Measurements from ENCODE around the gene GCG. TPM values are rescaled to one million over a fixed set of nuclear protein-coding genes. Genes with fewer than 3 reads are reported as not detected.

GCG gene
- total RNA-seq, 4 donors from 2014 or later, result not detected

- no peak overlapping the region for H3K27ac ChIP-seq (replicated peaks in 1 of 4)
- intact Hi-C loops (cut with DNase I), result loop anchor here (10.0 kb wide), 1 partner anchor 540 kb away; no protein-coding TSS in a partner anchor
- H3K27me3 ChIP-seq, result no peaks in the 10 kb centered on the region
- H3K4me3 ChIP-seq, result no peak overlapping the region
- no peak for DNase-seq (ENCODE audit: extremely low spot score)
- 78% methylated on average over 2 of the region's 2 CpGs for WGBS
- no peaks in the 10 kb centered on the region for H3K9me3 ChIP-seq
- H3K4me1 ChIP-seq, result peaks cover 0 to 6% (median 2%) of the 10 kb centered on the region in 4 donors
- H3K36me3 ChIP-seq, result no peaks in the 10 kb centered on the region
- TF ChIP-seq POLR2AphosphoS5 (IDR thresholded peaks at IDR 0.05), result no peak
- no peak for TF ChIP-seq POLR2A (IDR thresholded peaks at IDR 0.05; ENCODE audit: low read depth)
- TF ChIP-seq, protein P1, sequence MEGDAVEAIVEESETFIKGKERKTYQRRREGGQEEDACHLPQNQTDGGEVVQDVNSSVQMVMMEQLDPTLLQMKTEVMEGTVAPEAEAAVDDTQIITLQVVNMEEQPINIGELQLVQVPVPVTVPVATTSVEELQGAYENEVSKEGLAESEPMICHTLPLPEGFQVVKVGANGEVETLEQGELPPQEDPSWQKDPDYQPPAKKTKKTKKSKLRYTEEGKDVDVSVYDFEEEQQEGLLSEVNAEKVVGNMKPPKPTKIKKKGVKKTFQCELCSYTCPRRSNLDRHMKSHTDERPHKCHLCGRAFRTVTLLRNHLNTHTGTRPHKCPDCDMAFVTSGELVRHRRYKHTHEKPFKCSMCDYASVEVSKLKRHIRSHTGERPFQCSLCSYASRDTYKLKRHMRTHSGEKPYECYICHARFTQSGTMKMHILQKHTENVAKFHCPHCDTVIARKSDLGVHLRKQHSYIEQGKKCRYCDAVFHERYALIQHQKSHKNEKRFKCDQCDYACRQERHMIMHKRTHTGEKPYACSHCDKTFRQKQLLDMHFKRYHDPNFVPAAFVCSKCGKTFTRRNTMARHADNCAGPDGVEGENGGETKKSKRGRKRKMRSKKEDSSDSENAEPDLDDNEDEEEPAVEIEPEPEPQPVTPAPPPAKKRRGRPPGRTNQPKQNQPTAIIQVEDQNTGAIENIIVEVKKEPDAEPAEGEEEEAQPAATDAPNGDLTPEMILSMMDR (IDR thresholded peaks at IDR 0.05), result no peak
- TF ChIP-seq EP300 (IDR thresholded peaks at IDR 0.05), result no peak
These were observed 26.9 kb downstream of the GCG start for GRCh38 chr2:162125138-162125537.

GRCh38 chr2:162123806-162124758 lies 28.0 kb downstream of the GCG start:
- 35% methylated on average over 8 of the region's 9 CpGs for WGBS
- DNase-seq (ENCODE audit: extremely low spot score), result no peak
- Histone ChIP-seq H3K36me3 (no peaks in the 10 kb centered on the region), H3K9me3 (no peaks in the 10 kb centered on the region), H3K27me3 (no peaks in the 10 kb centered on the region), H3K4me3 (no peak overlapping the region), H3K27ac (replicated peaks in 1 of 4) (no peak overlapping the region), H3K4me1 (peaks cover 0 to 6% (median 2%) of the 10 kb centered on the region in 4 donors)
- TF ChIP-seq, protein P1 (IDR thresholded peaks at IDR 0.05), result peak; percentile 68 to 81 (median 75)
- no peak for TF ChIP-seq POLR2AphosphoS5 (IDR thresholded peaks at IDR 0.05)
- intact Hi-C loops (cut with DNase I), result loop anchor here (5.0 to 10.0 kb wide), 2 partner anchors 117 to 539 kb away; no protein-coding TSS in a partner anchor

DNA sequence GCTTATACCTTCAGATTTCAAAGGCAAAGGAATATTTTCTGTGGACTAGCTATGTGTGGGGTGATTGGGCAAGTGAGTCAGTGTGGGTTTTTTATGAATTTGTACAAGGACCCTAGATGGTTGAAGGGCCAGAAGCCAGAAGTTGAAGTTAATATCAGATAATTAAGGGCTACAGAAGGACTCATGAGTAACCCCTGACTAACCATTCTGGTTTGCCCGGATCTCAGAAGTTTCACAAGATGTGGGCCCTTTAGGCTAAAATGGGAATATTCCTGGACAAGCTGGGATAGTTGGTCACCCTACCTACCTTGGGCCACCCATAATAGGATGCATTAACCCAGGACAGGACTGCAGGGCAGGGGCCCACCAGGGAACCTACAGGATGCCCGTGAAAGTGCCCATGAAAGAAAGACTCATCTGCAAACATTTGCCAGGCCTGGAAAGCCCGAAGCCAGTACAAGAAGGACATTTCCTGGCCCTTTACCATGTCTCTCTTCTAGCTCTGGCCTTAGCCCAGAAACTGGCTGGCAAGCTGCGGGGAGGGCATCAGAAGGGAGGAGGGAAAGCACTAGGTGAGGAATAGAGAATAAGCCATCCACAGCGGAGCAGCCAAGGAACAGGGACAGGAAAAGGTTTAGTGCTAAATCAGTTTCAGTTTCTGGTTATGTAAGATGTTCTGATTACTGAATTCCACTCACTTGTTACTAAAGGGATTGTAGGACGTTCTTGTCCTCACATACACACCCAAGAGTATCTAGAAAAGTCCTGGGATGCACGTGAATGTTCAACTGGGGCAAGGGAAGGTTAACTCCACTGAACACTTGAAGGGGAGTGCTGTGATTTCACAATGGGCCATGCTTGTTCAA lies 33.6 kb downstream of the GCG start:
- peaks cover 0 to 19% (median 10%) of the 10 kb centered on the region in 4 donors for H3K4me1 ChIP-seq
- WGBS, result 43% methylated on average over 5 of the region's 7 CpGs
- intact Hi-C loops (cut with DNase I), result no loop called here
- H3K27me3 ChIP-seq, result no peaks in the 10 kb centered on the region
- H3K4me3 ChIP-seq, result no peak overlapping the region
- no peaks in the 10 kb centered on the region for H3K36me3 ChIP-seq
- TF ChIP-seq, protein P1 (IDR thresholded peaks at IDR 0.05), result no peak
- TF ChIP-seq POLR2AphosphoS5 (IDR thresholded peaks at IDR 0.05), result no peak
- TF ChIP-seq POLR2A (IDR thresholded peaks at IDR 0.05; ENCODE audit: low read depth), result no peak
- TF ChIP-seq EP300 (IDR thresholded peaks at IDR 0.05), result no peak
- H3K9me3 ChIP-seq, result no peaks in the 10 kb centered on the region
- no peak for DNase-seq (ENCODE audit: extremely low spot score)
- no peak overlapping the region for H3K27ac ChIP-seq (replicated peaks in 1 of 4)

GRCh38 chr2:162116352-162116751 lies 35.7 kb downstream of the GCG start:
- no peak overlapping the region for H3K4me3 ChIP-seq
- intact Hi-C loops (cut with DNase I), result no loop called here
- H3K27me3 ChIP-seq, result no peaks in the 10 kb centered on the region
- H3K27ac ChIP-seq (replicated peaks in 1 of 4), result no peak overlapping the region
- no peaks in the 10 kb centered on the region for H3K36me3 ChIP-seq
- TF ChIP-seq POLR2AphosphoS5 (IDR thresholded peaks at IDR 0.05) (no peak), EP300 (IDR thresholded peaks at IDR 0.05) (no peak), POLR2A (IDR thresholded peaks at IDR 0.05; ENCODE audit: low read depth) (no peak)
- TF ChIP-seq, protein P1 (IDR thresholded peaks at IDR 0.05), result no peak
- DNase-seq (ENCODE audit: extremely low spot score), result no peak
- H3K4me1 ChIP-seq, result peaks cover 0 to 25% (median 10%) of the 10 kb centered on the region in 4 donors
- H3K9me3 ChIP-seq, result no peaks in the 10 kb centered on the region
